HG03175 (cell line): ENCODE results near the gene ZER1.
"Not testable (repeated sequence)": the region's sequence is repeated elsewhere in the genome, so short reads cannot be mapped to it uniquely, and the experiment has no call there.

Experiments used
- ATAC-seq: cut with Tn5 transposase; IDR thresholded peaks from one replicate; pipeline ENCODE4 v1.9.1; 2021; ENCODE audit warnings: mild to moderate bottlenecking, moderate library complexity; ENCODE audit not compliant: unreplicated experiment

ZER1 gene

GRCh38 chr9:128771745-128772519 lies at the start of gene ZER1:
ZER1 (minus strand) TSS chr9:128771927; CDS start chr9:128755565, 16,362 bp downstream.
- ATAC-seq, result peak; percentile 94

GRCh38 chr9:128820665-128821583 lies 49.2 kb upstream of the ZER1 start:
- no peak for ATAC-seq

GRCh38 chr9:128819716-128820664 lies 48.3 kb upstream of the ZER1 start:
- no peak for ATAC-seq

- peak; percentile 30 for ATAC-seq
These were observed 47.4 kb upstream of the ZER1 start for GRCh38 chr9:128818839-128819715.

- ATAC-seq, result peak; percentile 92
These were observed 46.5 kb upstream of the ZER1 start, which contains the start of gene ENDOG for GRCh38 chr9:128818099-128818838. ENDOG (plus strand) TSS chr9:128818500; CDS start chr9:128818685, 185 bp downstream.

- ATAC-seq, result no peak
These were observed 39.1 kb upstream of the ZER1 start for GRCh38 chr9:128810873-128811272.

DNA sequence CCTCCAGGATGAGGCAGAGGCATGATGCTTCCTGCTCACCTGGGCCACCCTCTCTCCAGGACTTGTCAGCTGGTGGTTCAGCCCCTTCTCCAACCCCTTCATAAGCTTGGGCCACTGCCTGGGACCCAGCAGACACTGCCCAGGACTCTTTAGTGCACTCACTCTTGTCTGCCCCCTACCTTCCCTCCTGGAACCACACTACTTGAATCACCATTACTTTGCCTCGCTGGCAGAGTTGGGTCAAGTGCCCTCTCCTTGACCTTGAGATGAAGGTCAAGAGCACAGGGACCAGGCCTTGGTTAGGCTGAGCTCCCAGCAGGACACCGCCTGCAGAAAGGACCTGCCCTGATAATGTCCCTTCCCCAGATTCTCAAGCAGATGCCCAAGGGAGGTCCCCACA lies 38.1 kb upstream of the ZER1 start:
- no peak for ATAC-seq

- no peak for ATAC-seq
These were observed 37.4 kb upstream of the ZER1 start for GRCh38 chr9:128809036-128809599.

DNA sequence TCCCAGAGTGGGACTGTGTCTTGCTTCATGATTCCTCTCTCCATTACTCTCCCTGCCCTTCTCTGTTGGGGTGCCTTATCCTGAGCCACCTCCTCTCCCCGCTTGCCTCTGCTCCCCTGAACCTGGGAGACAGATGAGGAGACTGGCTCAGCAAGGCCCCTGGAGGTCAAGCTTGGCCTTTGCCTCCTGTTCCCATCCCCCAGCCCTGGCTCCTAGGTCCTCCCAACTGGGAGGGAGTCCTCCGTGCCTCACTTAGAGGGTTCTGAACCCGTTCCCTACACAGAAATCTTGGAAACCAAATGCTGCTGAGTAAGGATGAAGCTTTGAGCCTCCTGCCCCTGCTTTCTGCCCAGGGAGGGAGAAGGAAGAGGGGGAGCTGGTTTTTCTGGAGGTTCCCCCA lies 36.8 kb upstream of the ZER1 start:
- no peak for ATAC-seq

DNA sequence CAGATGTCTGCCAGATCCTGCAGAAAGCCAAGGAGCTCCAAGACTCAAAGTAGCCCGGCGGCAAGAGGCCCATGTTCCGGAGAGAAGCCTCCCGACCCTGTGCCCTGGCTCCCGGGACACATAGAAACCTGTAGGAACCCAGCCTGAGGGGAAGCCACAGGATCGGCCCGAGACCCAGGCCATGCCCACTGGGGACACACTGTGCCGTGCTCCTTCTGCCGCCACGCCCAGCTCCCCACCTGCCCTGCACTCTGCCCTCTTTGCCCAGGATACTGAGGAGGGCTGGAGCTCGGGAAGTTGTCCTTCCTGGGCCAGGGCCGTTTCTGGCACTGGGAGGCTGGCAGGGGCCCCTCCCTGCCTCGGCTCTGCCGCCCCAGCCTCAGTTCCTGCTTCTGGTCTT lies 36.1 kb upstream of the ZER1 start:
- ATAC-seq, result no peak

- ATAC-seq, result no peak
These were observed 33.9 kb upstream of the ZER1 start for GRCh38 chr9:128805661-128806060.

GRCh38 chr9:128802482-128802881 lies 30.8 kb upstream of the ZER1 start:
- ATAC-seq, result no peak

DNA sequence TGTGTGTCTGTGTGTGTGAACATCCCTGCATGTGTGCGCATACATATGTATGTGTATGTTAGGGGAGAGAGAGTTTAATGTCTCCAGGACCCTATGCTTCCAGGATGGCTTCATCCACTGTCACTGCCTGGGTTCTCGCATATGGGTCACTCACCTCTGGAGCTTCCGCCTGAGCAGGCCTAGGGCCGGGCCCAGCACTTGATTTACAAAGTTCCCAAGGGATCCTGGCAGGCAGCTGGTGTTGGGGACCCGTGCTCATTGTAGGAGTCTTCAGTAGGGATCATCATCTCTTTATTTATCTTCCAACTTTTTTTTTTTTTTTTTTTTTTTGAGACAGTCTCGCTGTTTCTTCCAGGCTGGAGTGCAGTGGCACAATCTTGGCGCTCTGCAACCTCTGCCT lies 28.3 kb upstream of the ZER1 start:
- no peak for ATAC-seq

DNA sequence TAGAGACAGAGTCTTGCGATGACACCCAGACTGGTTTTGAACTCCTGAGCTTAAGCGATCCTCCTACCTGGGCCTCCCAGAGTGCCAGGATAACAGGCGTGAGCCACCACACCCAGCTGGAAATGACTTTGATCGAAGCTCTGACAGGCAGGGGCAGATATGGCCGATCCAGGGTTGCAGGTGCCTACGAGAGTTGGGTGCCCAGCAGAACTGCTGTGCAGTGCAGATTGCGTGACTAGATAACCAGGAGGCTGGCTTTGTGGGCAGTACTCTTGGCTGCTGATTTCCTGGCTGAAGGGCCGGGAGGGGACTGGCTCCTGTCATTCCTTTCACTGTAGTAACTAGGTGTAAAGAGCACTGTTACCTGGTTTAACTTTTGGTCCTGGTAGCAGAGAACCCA lies 27.2 kb upstream of the ZER1 start:
- no peak for ATAC-seq

DNA sequence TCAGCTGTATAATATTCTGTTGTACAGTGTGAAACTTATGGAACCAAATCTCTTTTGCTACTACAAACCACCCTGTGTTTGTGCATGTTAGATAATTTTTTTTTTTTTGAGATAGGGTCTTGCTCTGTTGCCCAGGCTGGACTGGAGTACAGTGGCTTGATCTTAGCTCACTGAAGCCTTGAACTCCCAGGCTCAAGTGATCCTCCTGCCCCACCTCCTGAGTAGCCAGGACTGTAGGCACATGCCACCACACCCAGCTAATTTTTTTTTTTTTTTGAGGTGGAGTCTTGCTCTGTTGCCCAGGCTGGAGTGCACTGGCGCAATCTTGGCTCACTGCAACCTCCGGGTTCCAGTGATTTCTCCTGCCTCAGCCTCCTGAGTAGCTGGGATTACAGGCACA lies 23.2 kb upstream of the ZER1 start:
- not testable (repeated sequence) for ATAC-seq

- no peak for ATAC-seq
These were observed 21.4 kb upstream of the ZER1 start for GRCh38 chr9:128792978-128793686.

- no peak for ATAC-seq
These were observed 20.4 kb upstream of the ZER1 start for GRCh38 chr9:128792134-128792533.

- ATAC-seq, result no peak
These were observed 18.8 kb upstream of the ZER1 start for GRCh38 chr9:128790536-128790935.
